GM19467 (cell line): ENCODE results near the gene EPN3.

Experiments used
- ATAC-seq: cut with Tn5 transposase; IDR thresholded peaks from one replicate; pipeline ENCODE4 v1.9.1; 2021; ENCODE audit warnings: mild to moderate bottlenecking, moderate library complexity; ENCODE audit not compliant: unreplicated experiment

EPN3 gene

DNA sequence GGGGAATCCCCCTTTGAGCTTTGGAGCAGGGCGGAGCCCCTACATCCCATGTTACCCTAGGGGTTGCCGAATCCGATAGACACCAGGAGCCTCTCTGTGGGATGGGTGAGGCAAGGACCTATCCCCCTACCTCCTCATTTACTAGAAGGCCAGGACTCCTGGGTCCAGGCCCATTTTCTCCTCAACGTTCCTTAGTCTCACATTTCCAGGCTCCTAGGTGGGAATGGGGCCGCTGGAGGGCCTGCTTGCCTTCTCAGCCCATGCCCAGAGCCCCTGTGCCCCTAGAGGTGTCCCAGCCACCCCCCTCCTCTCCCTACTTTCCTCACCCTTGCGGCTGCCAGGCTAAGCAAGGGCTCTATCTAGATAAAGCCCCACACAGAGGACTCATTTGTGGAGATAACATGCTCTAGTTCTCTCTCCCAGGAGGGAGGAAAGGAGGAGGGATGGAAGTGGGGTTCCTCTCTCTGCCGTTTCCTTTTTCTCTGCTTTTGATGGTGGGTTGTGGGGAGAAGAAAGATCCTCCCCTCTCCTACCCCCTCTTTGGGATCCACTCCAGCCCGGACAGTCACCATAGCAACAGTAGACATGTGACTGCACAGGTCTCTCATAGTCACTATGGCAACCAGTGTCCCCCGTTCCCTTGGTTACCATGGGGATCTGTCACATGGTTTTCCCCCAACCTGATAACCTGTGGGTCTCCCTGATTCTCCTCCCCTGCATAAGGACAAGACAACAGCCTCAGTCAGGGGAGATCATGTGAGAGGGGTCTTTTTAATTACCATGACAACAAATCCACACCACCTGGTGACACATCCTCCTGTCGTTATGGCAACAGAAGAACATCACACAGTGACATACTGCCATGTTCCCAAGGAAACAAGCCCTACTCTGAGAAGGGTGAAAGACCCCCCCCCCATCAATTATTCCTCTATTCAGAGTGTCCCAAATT lies 33.1 kb downstream of the EPN3 start:
- no peak for ATAC-seq

DNA sequence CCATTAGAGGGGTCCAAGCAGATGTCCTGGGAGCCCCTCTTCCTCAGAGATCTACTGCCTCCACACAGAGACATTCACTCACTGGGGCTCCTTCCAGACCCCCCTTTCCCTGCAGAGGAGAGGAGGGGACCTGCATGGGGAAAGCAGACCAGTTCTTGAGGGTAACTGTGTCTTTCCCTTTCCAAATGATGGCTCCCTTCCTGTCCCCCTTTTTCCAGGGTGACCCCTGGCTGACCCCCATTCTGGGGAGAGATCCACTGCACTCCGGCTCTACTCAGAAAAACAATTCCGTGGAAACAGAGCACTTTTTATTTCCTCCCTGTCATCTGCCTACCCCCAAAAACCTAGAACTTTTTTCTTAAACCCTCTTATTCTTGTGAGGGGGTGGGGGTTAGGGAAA lies 34.4 kb downstream of the EPN3 start:
- ATAC-seq = no peak

DNA sequence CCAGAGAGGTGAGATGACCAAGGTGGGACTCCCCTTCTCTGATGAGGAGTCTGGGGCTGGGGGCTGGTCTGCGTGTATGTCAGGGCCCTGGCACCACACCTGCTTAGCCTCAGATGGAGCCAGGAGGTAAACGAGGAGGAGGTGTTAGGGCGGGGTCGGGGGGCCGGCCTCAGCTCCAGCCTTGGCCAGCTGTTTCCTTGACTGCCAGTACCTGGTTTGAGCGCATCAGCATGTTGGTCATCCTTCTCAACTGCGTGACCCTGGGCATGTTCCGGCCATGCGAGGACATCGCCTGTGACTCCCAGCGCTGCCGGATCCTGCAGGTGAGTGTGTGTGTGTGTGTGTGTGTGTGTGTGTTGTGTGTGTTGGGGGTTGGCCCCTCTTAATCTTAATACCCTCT lies 36.1 kb downstream of the EPN3 start:
- no peak for ATAC-seq

DNA sequence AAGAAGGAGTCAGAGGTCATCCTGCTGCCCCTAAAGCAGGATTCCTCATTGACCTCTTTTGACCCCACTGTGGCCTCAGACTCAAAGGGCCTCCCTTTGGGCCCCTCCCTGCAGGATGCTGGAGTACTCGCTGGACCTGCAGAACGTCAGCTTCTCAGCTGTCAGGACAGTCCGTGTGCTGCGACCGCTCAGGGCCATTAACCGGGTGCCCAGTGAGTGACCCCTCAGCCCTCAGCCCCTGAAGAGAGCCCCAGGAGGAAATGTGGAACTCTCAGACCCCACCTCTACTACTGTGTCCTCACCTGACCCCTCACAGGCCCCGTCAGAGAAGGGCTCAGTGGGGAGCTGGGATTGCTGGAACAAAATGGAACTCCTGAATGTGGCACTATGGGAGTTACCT lies 37.1 kb downstream of the EPN3 start:
- no peak for ATAC-seq

DNA sequence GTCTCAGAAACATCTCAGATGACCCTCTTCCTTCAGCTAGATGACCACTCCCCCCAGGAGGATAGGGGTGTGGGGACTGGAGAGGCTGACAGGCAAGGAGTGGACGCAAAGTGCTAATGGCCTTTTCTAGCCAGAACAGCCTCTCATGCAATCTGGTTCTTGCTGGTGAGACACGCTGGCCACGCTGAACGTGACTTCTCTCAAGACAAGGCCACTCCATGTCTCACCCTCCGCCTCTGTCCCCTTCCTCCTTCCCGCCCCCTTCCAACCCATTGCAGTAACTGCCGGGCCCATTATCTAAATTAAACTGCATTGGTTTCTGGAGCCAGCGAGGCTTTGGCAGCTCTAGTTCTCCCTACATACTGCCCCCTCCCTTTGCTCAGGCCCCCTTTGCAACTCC lies 37.5 kb downstream of the EPN3 start:
- ATAC-seq = no peak

DNA sequence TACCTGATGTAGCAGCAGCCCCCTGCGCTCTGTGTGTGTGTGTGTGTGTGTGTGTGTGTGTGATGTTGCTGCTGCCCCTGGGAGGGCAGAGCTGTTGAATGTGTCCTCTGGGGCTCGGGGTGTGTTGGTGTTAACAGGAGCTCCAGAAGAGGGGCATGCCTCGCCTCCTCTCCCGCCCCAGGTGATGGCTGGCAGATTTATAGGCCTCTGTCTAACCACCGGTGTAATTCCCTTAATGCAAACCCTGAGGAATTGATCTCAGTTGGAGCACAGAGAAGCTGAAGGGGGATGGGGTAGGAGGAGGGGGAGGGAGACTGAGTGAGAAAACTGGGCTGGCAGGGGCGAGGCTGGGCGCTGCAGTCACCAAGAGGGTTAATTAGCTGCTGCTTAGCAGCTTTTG lies 38.0 kb downstream of the EPN3 start:
- no peak for ATAC-seq

DNA sequence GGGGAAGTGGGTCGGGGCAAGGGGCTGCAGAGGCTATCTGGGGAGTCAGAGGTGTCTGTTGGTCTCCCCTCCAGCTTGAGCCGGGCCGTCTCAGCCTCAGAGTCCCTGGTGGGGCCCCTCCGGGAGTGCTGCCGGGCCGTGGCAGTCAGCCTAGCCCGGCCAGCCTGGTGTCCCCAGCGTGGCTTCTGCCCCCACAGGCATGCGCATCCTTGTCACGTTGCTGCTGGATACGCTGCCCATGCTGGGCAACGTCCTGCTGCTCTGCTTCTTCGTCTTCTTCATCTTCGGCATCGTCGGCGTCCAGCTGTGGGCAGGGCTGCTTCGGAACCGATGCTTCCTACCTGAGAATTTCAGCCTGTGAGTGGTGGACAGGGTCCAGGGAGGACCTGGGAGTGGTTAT lies 39.1 kb downstream of the EPN3 start:
- ATAC-seq = no peak

DNA sequence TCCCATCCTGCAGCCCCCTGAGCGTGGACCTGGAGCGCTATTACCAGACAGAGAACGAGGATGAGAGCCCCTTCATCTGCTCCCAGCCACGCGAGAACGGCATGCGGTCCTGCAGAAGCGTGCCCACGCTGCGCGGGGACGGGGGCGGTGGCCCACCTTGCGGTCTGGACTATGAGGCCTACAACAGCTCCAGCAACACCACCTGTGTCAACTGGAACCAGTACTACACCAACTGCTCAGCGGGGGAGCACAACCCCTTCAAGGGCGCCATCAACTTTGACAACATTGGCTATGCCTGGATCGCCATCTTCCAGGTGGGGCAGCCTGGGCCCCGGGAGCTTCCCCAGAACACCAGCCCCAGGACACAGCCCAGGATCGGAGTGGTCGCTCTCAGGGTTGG lies 40.0 kb downstream of the EPN3 start:
- ATAC-seq = no peak

DNA sequence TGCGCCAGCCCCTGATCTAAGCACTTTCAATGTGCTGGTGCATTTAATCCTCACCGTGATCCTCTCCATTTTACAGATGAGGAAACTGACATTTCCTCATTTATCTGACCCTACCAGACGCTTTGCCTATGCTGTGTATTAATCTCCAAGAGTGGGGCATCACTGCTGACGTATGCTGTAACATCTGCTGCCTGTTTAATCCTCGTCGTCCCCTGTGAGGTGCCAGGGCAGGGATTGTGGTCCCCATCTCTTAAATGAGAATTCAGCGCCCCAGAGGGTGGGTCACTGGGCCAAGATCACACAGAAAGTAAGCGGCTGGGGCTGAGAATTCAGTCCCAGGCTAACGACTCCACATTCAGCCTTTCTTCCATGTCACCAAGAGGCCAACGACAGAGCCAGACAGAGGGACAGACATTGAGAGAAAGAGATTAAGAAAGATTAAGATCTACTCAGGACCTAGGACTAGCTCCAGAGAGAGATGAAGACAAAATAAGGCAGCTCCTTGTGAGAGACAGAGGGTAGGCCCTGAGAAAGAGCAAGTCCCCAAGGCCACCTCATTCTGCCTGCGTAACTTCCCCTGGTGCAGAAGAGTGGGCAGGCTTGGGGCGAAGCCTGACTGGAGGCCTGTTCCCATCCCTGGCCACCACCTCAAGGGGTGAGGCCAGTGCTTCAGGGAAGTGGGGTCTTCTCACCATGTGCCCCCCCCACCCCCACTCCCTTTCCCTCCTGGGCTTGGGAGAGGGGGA lies 41.5 kb downstream of the EPN3 start:
- ATAC-seq = no peak

DNA sequence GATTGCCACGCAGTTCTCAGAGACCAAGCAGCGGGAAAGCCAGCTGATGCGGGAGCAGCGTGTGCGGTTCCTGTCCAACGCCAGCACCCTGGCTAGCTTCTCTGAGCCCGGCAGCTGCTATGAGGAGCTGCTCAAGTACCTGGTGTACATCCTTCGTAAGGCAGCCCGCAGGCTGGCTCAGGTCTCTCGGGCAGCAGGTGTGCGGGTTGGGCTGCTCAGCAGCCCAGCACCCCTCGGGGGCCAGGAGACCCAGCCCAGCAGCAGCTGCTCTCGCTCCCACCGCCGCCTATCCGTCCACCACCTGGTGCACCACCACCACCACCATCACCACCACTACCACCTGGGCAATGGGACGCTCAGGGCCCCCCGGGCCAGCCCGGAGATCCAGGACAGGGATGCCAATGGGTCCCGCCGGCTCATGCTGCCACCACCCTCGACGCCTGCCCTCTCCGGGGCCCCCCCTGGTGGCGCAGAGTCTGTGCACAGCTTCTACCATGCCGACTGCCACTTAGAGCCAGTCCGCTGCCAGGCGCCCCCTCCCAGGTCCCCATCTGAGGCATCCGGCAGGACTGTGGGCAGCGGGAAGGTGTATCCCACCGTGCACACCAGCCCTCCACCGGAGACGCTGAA lies 43.2 kb downstream of the EPN3 start:
- no peak for ATAC-seq

DNA sequence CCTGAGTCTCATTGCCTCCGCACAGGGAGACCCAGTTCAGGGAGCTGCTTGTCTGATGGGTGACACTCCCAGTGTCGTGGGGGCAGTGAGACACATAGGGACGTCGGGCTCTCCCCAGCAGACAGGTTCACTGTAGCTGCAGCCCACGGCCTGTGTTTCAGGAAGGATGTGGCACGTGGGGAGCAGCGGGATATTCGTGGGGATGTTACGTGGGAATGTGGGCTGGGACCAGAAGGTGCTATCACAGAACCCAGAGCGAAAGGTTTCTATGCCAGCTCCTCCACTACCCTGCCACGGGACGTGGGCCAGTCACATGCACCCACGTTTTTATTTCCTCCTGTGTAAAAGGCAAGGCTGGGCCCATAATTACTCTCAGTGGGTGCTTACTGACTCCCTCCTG lies 44.3 kb downstream of the EPN3 start:
- no peak for ATAC-seq

DNA sequence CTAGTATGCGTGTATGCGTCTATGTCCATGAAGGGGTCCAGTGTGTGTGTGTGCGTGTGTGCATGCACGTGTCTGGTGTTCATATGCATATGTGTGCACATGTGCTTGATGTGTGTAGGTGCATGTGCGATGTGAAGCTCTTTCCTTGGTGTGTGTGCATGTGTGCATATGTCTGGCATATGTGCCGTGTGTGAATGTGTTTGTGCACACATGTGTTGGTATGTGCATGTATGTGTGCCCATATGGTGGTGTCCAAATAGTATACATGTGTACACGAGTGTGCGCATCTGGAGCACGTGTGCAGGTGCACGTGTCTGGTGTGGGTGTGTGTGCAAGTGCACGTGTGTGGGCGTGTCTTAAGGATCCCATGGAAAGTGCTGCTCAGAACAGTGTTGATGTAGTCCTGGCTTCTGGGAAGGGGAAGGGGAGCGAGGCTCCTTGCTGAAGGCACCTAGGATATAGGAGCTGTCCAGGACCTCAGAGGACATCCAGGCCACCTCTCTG lies 45.0 kb downstream of the EPN3 start:
- no peak for ATAC-seq

DNA sequence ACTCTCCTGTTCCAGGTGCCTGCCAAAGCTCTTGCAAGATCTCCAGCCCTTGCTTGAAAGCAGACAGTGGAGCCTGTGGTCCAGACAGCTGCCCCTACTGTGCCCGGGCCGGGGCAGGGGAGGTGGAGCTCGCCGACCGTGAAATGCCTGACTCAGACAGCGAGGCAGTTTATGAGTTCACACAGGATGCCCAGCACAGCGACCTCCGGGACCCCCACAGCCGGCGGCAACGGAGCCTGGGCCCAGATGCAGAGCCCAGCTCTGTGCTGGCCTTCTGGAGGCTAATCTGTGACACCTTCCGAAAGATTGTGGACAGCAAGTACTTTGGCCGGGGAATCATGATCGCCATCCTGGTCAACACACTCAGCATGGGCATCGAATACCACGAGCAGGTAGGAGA lies 45.6 kb downstream of the EPN3 start:
- no peak for ATAC-seq

DNA sequence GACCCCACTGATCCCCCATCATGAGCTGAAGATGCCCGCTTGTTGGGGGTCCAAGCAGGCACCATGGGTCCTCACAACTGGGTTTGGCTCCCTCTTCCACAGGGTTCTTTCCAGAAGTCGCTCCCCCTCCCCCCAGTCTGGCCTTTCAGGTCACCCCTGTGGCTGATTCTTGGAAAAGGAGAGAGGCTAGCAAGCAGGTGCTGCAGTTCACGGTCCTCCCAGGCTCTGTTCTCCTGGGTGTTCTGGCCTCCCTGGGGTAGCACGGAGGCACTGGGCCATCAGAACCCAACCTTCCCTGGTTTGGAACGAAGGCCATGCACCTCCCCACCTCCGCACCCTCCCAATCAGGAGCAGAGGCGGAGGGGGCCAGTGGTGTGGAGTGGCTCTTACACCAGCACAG lies 46.9 kb downstream of the EPN3 start:
- ATAC-seq = no peak

DNA sequence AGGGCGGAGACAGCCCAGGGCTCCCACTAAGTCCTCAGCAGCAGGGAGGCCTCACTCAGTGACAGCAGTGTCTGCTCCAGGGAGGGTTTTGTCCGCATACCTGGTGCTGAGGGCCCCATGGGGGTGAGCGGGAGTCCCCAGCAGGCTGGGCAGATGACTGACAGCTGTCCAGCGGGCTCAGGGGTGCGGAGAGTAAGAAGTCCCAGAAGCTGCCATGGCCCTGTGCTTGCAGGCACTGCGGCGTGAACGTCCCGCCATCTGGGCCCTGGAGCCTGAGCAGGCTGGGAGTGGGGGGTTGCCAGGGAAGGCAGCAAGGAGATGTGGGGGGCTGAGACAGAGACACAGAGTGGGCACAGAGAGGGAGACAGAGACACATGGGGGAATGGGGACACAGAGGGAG lies 48.1 kb downstream of the EPN3 start:
- ATAC-seq = no peak

DNA sequence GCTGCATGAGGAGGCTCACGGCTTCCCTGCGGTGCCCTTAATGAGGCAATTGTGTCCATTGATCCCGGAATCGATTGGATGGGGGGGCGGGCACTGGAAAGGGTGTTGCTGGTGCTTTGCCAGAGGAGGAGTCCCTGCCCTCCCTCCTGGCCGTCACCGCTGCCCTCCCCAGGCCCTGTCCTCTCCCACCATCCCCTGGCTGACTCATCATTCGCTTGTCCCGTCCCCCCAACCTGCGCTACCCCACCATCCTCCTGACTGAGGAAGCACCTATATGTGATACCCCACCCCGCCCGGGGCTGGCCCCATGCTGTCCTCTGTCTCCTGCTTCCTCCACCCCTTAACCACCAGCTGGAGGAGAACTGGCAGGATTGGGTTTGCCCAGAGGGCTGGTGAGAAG lies 48.8 kb downstream of the EPN3 start:
- no peak for ATAC-seq

DNA sequence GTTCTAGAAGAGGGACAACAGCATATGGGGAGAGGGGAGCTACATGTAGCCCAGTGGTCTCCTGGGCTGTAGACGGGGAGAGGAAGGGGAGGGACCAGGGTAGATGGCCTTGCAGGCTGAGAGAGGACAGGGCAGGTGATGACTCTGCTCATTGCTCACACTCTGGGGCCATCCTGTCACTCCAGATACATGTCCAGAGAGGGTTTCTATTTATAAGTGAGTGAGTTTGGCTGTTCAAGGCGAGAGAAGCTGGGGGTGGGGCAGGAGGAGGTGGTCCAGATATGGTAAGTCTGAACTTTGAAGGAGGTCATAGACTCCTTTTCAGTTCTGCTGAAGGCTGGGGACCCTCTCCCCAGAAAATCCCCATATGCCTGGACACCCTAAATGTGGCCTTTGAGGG lies 50.2 kb downstream of the EPN3 start:
- no peak for ATAC-seq

DNA sequence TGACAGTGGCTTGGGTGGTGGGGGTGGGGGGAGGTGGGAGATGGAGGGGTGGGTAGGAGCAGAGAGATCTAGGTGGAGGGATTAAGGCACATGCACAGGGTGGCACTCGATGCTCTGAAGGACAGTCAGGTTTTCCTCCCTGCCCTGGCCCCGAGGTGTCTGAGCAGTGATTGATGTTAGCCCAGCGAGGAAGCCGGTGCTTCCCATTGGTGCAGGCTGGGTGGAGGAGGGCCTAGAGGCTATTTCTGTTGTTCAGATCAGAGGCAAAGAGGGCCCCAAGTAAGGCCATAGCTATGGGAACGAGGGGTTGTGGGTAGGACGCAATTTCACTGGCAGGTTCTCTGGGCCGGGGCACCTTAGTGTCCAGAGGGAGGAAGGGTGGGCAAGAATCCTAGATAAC lies 51.1 kb downstream of the EPN3 start:
- no peak for ATAC-seq

DNA sequence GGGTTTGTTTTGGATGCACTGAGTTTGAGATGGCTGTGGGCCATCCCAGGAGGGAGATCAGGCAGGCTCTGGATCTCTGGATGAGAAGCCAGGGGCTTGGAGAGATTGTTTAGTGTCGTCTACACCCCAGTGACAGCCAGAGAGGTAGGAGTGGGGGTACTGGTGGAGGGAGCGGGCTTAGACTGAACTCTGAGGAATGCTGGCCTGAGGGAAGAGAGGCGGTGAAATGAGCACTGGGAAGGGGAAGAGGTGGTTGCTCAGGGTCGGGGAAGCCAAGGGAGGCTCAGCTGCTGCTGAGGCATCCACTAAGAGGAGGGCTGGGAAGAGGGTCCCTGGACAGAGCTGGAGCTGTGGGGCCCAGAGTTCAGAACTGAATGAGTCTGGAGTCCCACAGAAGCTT lies 51.6 kb downstream of the EPN3 start:
- ATAC-seq = no peak

DNA sequence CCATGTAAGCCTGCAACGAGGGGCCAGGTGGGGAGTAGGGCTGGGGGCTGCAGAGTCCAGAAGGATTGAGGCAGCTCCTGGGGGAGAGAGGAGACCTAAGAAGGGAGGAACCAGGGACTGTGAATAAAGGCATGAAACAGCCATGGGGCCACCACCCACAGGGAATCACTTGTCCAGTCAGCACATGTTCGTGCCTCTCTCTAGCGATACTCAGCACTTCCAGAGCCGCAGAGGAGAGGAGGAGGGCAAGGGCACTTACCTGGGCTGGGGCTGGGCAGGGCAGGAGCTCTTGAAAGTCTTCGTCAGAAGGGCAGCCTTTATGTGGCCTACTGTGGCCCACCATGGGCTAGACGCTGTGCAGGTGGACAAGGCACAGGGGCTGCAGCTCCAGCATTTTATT lies 52.2 kb downstream of the EPN3 start:
- ATAC-seq = no peak

DNA sequence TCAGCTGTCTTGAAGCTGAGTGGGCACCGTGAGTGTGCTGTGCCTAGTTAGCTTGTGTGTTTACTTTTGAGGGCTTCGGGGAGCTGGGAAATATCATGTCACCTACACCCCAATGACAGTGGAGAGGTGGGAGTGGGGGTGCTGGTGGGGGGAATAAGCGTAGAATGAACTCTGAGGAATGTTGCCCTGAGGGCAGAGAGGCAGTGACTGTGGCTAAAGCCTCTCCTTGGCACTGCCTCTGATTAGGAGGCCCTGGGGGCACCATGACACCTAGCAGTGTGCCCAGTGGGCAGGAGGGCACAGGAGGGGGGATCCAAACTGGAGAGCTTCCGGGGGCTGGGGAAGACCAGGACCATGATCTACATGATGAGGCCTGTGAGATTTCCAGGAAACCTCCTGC lies 52.8 kb downstream of the EPN3 start:
- ATAC-seq = no peak

DNA sequence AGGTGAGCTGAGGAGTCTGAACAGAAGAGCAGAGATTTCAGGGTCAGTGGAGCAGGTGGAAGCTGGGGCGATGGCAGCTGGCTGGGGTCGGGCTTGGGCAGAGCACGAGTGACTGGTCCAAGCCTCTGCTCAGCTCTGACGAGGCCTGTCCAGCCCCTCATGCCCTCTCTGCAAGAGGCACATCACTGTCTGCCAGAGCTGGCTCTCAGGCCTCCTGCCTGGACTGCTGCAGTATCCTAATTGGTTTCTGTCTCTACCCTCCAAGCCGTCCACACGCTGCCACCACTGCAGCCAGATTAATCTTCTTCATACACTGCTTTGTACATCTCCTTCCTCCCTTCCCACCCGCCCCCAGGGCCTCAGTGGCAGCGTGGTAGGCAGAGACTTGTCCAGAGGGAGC lies 53.4 kb downstream of the EPN3 start:
- no peak for ATAC-seq
